ENCODE results near the gene UROS. TPM values are rescaled to one million over a fixed set of nuclear protein-coding genes. Genes with fewer than 3 reads are reported as not detected.

The UROS gene
- total RNA-seq, 1 donor from 2014 or later = 69.6 TPM

DNA sequence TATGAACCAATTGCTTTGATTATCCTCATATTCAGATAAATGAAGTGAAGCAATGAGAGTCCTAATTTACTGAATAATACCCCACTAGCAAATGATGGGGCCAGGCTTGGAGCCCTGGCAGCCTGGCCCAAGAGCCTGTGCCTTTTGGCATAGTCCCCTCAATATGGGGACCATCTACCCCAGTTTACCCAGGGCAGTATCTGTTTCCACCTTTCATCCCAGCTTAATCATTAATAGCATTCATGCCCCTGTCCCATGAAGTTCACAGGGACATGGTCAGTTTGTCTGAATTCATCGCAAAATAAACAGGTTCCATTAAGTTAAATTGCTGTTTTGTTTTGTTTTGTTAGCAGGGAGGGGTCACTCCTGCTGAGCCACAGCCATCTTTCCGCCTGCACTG lies 25.8 kb upstream of the UROS start:
- H3K36me3 Mint-ChIP-seq (ENCODE audit: low read depth) = peaks cover 24% of the 10 kb centered on the region
- H3K27me3 Mint-ChIP-seq (ENCODE audit: low read depth) = no peaks in the 10 kb centered on the region
- H3K4me3 Mint-ChIP-seq (ENCODE audit: unreplicated experiment) = no peak overlapping the region
- H3K9me3 Mint-ChIP-seq (ENCODE audit: low read depth) = no peaks in the 10 kb centered on the region
- no peak for DNase-seq (ENCODE audit: low spot score)
- H3K4me1 Mint-ChIP-seq (ENCODE audit: low read depth) = no peaks in the 10 kb centered on the region
- TF ChIP-seq, protein P1, sequence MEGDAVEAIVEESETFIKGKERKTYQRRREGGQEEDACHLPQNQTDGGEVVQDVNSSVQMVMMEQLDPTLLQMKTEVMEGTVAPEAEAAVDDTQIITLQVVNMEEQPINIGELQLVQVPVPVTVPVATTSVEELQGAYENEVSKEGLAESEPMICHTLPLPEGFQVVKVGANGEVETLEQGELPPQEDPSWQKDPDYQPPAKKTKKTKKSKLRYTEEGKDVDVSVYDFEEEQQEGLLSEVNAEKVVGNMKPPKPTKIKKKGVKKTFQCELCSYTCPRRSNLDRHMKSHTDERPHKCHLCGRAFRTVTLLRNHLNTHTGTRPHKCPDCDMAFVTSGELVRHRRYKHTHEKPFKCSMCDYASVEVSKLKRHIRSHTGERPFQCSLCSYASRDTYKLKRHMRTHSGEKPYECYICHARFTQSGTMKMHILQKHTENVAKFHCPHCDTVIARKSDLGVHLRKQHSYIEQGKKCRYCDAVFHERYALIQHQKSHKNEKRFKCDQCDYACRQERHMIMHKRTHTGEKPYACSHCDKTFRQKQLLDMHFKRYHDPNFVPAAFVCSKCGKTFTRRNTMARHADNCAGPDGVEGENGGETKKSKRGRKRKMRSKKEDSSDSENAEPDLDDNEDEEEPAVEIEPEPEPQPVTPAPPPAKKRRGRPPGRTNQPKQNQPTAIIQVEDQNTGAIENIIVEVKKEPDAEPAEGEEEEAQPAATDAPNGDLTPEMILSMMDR (IDR thresholded peaks at IDR 0.05) = no peak
- H3K27ac Mint-ChIP-seq (ENCODE audit: unreplicated experiment) = no peak overlapping the region

DNA sequence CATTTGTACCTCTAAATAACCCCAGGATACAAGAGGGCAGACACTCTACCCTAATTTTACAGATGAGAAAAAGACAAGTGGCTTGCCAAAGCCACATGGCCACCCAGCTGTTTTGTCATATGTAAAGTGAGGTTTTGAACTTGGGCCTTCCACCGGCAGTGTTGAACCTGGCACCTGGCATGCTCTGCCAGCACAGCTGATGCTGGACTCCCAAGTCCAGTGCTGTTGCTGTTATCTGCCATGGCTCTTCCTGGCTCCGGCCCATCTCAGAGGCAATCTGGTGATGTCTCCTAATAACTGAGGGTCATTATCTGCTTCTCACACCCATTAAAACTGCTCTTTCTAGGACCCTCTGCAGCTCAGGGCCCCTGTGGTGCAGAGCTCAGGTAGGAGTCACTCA lies 25.3 kb upstream of the UROS start:
- Mint-ChIP-seq H3K4me1 (ENCODE audit: low read depth) (no peaks in the 10 kb centered on the region), H3K27me3 (ENCODE audit: low read depth) (no peaks in the 10 kb centered on the region), H3K9me3 (ENCODE audit: low read depth) (no peaks in the 10 kb centered on the region), H3K36me3 (ENCODE audit: low read depth) (peaks cover 21% of the 10 kb centered on the region), H3K27ac (ENCODE audit: unreplicated experiment) (no peak overlapping the region), H3K4me3 (ENCODE audit: unreplicated experiment) (no peak overlapping the region)
- DNase-seq (ENCODE audit: low spot score) = no peak
- TF ChIP-seq, protein P1 (IDR thresholded peaks at IDR 0.05) = no peak

- no peak overlapping the region for H3K4me3 Mint-ChIP-seq (ENCODE audit: unreplicated experiment)
- H3K4me1 Mint-ChIP-seq (ENCODE audit: low read depth) = no peaks in the 10 kb centered on the region
- H3K36me3 Mint-ChIP-seq (ENCODE audit: low read depth) = peaks cover 14% of the 10 kb centered on the region
- TF ChIP-seq, protein P1 (IDR thresholded peaks at IDR 0.05) = no peak
- no peaks in the 10 kb centered on the region for H3K27me3 Mint-ChIP-seq (ENCODE audit: low read depth)
- H3K9me3 Mint-ChIP-seq (ENCODE audit: low read depth) = no peaks in the 10 kb centered on the region
- no peak for DNase-seq (ENCODE audit: low spot score)
- no peak overlapping the region for H3K27ac Mint-ChIP-seq (ENCODE audit: unreplicated experiment)
These were observed 23.8 kb upstream of the UROS start for GRCh38 chr10:125846894-125847293.

DNA sequence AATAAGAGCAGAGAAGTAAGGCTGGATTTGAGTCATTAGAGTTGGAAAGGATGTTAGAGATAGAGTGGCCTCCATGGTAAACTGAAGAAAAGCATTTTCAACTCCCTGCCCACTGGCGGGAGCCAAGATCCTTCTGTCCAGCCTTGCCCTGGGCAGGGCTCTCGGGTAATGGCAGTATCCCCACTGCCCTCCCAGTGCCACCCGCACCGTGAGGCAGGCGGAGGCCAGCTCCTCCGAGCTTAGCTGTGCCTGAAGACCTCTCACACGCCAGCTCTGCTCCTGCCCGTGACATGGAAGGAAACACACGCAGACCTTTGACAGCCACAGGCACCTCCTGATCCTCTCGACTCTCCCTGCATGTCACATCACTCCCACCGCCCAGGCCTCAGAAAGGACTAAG lies 22.6 kb upstream of the UROS start:
- Mint-ChIP-seq H3K27ac (ENCODE audit: unreplicated experiment) (no peak overlapping the region), H3K27me3 (ENCODE audit: low read depth) (no peaks in the 10 kb centered on the region), H3K4me3 (ENCODE audit: unreplicated experiment) (no peak overlapping the region), H3K9me3 (ENCODE audit: low read depth) (no peaks in the 10 kb centered on the region), H3K36me3 (ENCODE audit: low read depth) (peaks cover 6% of the 10 kb centered on the region), H3K4me1 (ENCODE audit: low read depth) (peaks cover 8% of the 10 kb centered on the region)
- TF ChIP-seq, protein P1 (IDR thresholded peaks at IDR 0.05) = no peak
- no peak for DNase-seq (ENCODE audit: low spot score)

DNA sequence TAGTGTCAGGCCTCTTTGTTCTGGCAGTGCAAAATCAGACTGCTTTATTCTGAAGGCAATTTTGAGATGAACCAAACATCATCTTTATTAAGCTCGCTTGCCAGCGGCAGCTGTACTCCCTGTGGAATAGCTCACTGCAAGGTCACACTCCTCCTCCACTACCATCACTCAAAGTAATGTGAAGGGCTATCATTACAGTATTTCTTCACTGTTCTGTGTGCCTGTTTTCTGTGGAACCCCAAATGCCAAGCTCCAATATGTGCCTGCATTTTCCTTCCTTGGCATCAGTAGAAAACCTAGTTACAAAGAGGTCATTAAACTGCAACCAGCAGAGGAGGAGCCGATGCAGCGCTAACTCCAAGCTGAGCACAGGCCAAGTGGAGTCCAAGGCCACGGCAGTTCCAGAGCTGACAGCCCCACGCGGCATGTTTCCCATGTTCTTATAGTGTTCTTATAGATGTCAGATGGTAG lies 21.7 kb upstream of the UROS start:
- no peak for DNase-seq (ENCODE audit: low spot score)
- TF ChIP-seq, protein P1 (IDR thresholded peaks at IDR 0.05) = no peak
- Mint-ChIP-seq H3K27ac (ENCODE audit: unreplicated experiment) (no peak overlapping the region), H3K4me1 (ENCODE audit: low read depth) (peaks cover 8% of the 10 kb centered on the region), H3K36me3 (ENCODE audit: low read depth) (peaks cover 8% of the 10 kb centered on the region), H3K4me3 (ENCODE audit: unreplicated experiment) (no peak overlapping the region), H3K9me3 (ENCODE audit: low read depth) (no peaks in the 10 kb centered on the region), H3K27me3 (ENCODE audit: low read depth) (no peaks in the 10 kb centered on the region)
